GM12878 (cell line): Measurements from ENCODE around the gene IGSF6. TPM values are rescaled to one million over a fixed set of nuclear protein-coding genes. Genes with fewer than 3 reads are reported as not detected.

ENCODE experiments used
- ATAC-seq: fragments of 200-7000 bp; cut with Tn5 transposase; 3 replicates; pipeline ENCODE4 v1.9.1; 2020; ENCODE audit warnings: mild to moderate bottlenecking, moderate library complexity
- BruUV-seq: library from RNA; stranded (reverse); fragments of 400-500 nt; replicated peaks from 2 replicates; lab custom pipeline; 2021; lab: Mats Ljungman, UMichigan
- CTCF ChIA-PET: fragments of 300-600 bp; sonication (Branson Sonifier 250); formaldehyde crosslinking; extraction: SDS; loops from one replicate; lab custom pipeline; 2021; ENCODE audit warnings: inconsistent platforms; lab: Yijun Ruan, JAX
- POLR2A ChIA-PET: fragments of 350-600 bp; formaldehyde crosslinking; extraction: SDS; loops from one replicate; lab custom pipeline; 2021; ENCODE audit warnings: inconsistent platforms; lab: Charles Lee
- RAD21 ChIA-PET: fragments of 300-600 bp; sonication (Branson Sonifier 250); formaldehyde crosslinking; loops from one replicate; lab custom pipeline; 2023; ENCODE audit warnings: antibody characterized with exemption; ENCODE audit not compliant: unreplicated experiment; lab: Charles Lee
- SMC1A ChIA-PET: fragments of 300-600 bp; sonication (Branson Sonifier 250); formaldehyde crosslinking; loops from one replicate; lab custom pipeline; 2023; ENCODE audit not compliant: unreplicated experiment, uncharacterized antibody; lab: Charles Lee
- DNase-seq: peaks from one replicate; pipeline ENCODE4 v3.0.0-alpha.2; 2011; ENCODE audit warnings: low read depth, low spot score
- FAIRE-seq: peaks from 3 replicates; lab custom pipeline; 2011; peaks lifted over from hg19 to GRCh38; lab: Jason Lieb, UNC
- H2AFZ ChIP-seq: 2 replicates; pipeline ENCODE4 v1.6.0; 2011; ENCODE audit warnings: low read depth, low read length, control low read depth; ENCODE audit not compliant: control insufficient read depth
- H3K27ac ChIP-seq: 2 replicates; pipeline ENCODE4 v1.5.1; 2011; ENCODE audit warnings: control low read depth; ENCODE audit not compliant: control insufficient read depth, insufficient read depth
- H3K27me3 ChIP-seq, 2 experiments: replicated peaks in 1 of 2; 2 replicates each; pipeline versions ENCODE4 v1.6.0 to v1.6.1; 2011; ENCODE audit warnings: low read length in 1 of 2; ENCODE audit not compliant: control insufficient read depth in 2 of 2, insufficient read depth in 2 of 2
- H3K36me3 ChIP-seq, 2 experiments: 2 replicates each; pipeline ENCODE4 v1.5.1; 2011; ENCODE audit warnings: low read length in 1 of 2; ENCODE audit not compliant: control insufficient read depth in 2 of 2, insufficient read depth in 2 of 2
- H3K4me1 ChIP-seq: 2 replicates; pipeline ENCODE4 v1.6.1; 2011; ENCODE audit warnings: mild to moderate bottlenecking, low read length, moderate library complexity, mixed read lengths; ENCODE audit not compliant: control insufficient read depth, insufficient read depth
- H3K4me2 ChIP-seq: 2 replicates; pipeline ENCODE4 v1.6.0; 2011; ENCODE audit warnings: control low read depth; ENCODE audit not compliant: control insufficient read depth, insufficient read depth
- H3K4me3 ChIP-seq: fragments of 200-600 bp; sonication (generic); 2 replicates; pipeline ENCODE4 v1.5.1; 2016
- H3K79me2 ChIP-seq: 2 replicates; pipeline ENCODE4 v1.6.0; 2011; ENCODE audit warnings: low read length; ENCODE audit not compliant: control insufficient read depth, insufficient read depth
- H3K9ac ChIP-seq: 2 replicates; pipeline ENCODE4 v1.8.0; 2011; ENCODE audit warnings: low read length, control low read depth, mixed read lengths; ENCODE audit not compliant: control insufficient read depth, insufficient read depth
- H3K9me3 ChIP-seq: replicated peaks from 3 replicates; pipeline ENCODE4 v1.5.1; 2011; ENCODE audit warnings: mild to moderate bottlenecking, low read length; ENCODE audit not compliant: control insufficient read depth, insufficient read depth
- H4K20me1 ChIP-seq: 2 replicates; pipeline ENCODE4 v1.6.0; 2011; ENCODE audit not compliant: control insufficient read depth, insufficient read depth
- CHD1 ChIP-seq: IDR thresholded peaks from 2 replicates; pipeline ENCODE4 v1.6.1; 2012; ENCODE audit warnings: low read depth, low read length, improper control_type of control experiment
- CREM ChIP-seq: IDR thresholded peaks from 2 replicates; pipeline ENCODE4 v1.6.1; 2014; ENCODE audit warnings: antibody characterized with exemption, low read depth
- ESRRA ChIP-seq: IDR thresholded peaks from 2 replicates; pipeline ENCODE4 v1.6.1; 2012; ENCODE audit warnings: mild to moderate bottlenecking, low read length, improper control_type of control experiment
- HDGF ChIP-seq: fragments of 450-650 bp; IDR thresholded peaks from 2 replicates; pipeline ENCODE4 v1.6.1; 2016; ENCODE audit warnings: antibody characterized with exemption
- JUNB ChIP-seq: IDR thresholded peaks from 2 replicates; pipeline ENCODE4 v1.6.1; 2016; ENCODE audit warnings: antibody characterized with exemption, mild to moderate bottlenecking
- MEF2A ChIP-seq: IDR thresholded peaks from 2 replicates; pipeline ENCODE4 v1.6.1; 2011; ENCODE audit warnings: low read depth, mild to moderate bottlenecking, low read length, moderate library complexity; ENCODE audit not compliant: insufficient read depth
- NFIC ChIP-seq: IDR thresholded peaks from 2 replicates; pipeline ENCODE4 v1.6.1; 2012; ENCODE audit warnings: low read depth, mild to moderate bottlenecking, inconsistent platforms, low read length, moderate library complexity
- NRF1 ChIP-seq: conservative IDR thresholded peaks from 2 replicates; pipeline ENCODE4 v1.6.1; 2011; ENCODE audit warnings: mild to moderate bottlenecking, low read depth, low read length, improper control_type of control experiment
- RFX5 ChIP-seq: IDR thresholded peaks from 2 replicates; pipeline ENCODE4 v1.6.1; 2011; ENCODE audit warnings: low read depth, low read length, improper control_type of control experiment
- SIX5 ChIP-seq: IDR thresholded peaks from 2 replicates; pipeline ENCODE4 v1.6.1; 2011; ENCODE audit warnings: mild to moderate bottlenecking, low read depth, low read length, moderate library complexity; ENCODE audit not compliant: severe bottlenecking
- SMARCA5 ChIP-seq: fragments of 450-650 bp; IDR thresholded peaks from 2 replicates; pipeline ENCODE4 v1.6.1; 2017; ENCODE audit warnings: mild to moderate bottlenecking
- STAT3 ChIP-seq: IDR thresholded peaks from 2 replicates; pipeline ENCODE4 v1.6.1; 2011; ENCODE audit warnings: low read depth, low read length, improper control_type of control experiment
- YY1 ChIP-seq: IDR thresholded peaks from 2 replicates; pipeline ENCODE4 v1.6.1; 2011; ENCODE audit warnings: low read depth, mild to moderate bottlenecking, low read length
- ZNF207 ChIP-seq: fragments of 450-650 bp; IDR thresholded peaks from 2 replicates; pipeline ENCODE4 v1.6.1; 2014; ENCODE audit warnings: antibody characterized with exemption, mild to moderate bottlenecking, borderline replicate concordance
- ZNF687 ChIP-seq: fragments of 450-650 bp; IDR thresholded peaks from 2 replicates; pipeline ENCODE4 v1.6.1; 2017; ENCODE audit warnings: mild to moderate bottlenecking, moderate library complexity
- WGBS: methylation state at CpG from one replicate; pipeline ENCODE4 v1.1.6; 2016; ENCODE audit warnings: low lambda C conversion rate; ENCODE audit not compliant: insufficient replicate concordance, insufficient coverage; ENCODE audit errors: missing lambda C conversion rate; 5-methylcytosine and 5-hydroxymethylcytosine counted together
- in situ Hi-C: fragments of 300-500 bp; cut with MboI; formaldehyde crosslinking; loops from 9 replicates; pipeline ENCODE4 v1.14.3; 2018; ENCODE audit warnings: mixed read lengths
- intact Hi-C: fragments of 100-400 bp; cut with micrococcal nuclease; formaldehyde crosslinking; loops from one replicate; pipeline ENCODE4 v1.14.2; 2022; ENCODE audit not compliant: unreplicated experiment
- polyA plus RNA-seq, 11 experiments: library from polyadenylated mRNA; depleted of rRNA in 4 of 11; unstranded in 6 of 11; stranded (reverse) in 5 of 11; fragments of >200 nt; fragmentation: Nextera tagmentation in 4 of 11; fragmentation: Illumina TruSeq in 1 of 11; extraction: Ambion mirVana in 4 of 11; extraction: Trizol in 1 of 11; gene quantifications; 1 replicate in 1 of 11; 2 replicates in 10 of 11; pipeline versions ENCODE4 v1.2.1 to v1.2.3, GENCODE V29; 2011 to 2016; ENCODE audit warnings: inconsistent platforms in 2 of 11, missing spikeins in 2 of 11, low read depth in 1 of 11
- total RNA-seq, 4 experiments: library from RNA; depleted of rRNA in 3 of 4; stranded (reverse); fragments of >200 nt in 3 of 4; fragmentation: Illumina TruSeq in 1 of 4; extraction: Trizol in 1 of 4; gene quantifications; 2 replicates each; pipeline versions ENCODE4 v1.2.1 to v1.2.3, GENCODE V29; 2013 to 2021

The IGSF6 gene
- total and polyA plus RNA-seq, 10 of the 15 experiments (the other 5 are each of a cell fraction or from before 2014, with no cell fraction given) = 0.32 to 1.2 (median 0.72) TPM

GRCh38 chr16:21613781-21614180, 38.6 kb downstream of the IGSF6 start:
- WGBS = 95% methylated on average over 2 of the region's 2 CpGs
- in situ Hi-C loops = no loop called here
- ATAC-seq = no peak
- Histone ChIP-seq H3K9ac (no peak overlapping the region), H4K20me1 (peaks cover 2% of the 10 kb centered on the region; the same call in 1 of the 2 replicates), H3K4me3 (no peak overlapping the region), H3K79me2 (peaks cover 7% of the 10 kb centered on the region), H3K36me3 (no peaks in the 10 kb centered on the region; a peak in 2 of 4 replicates), H3K27ac (no peak overlapping the region), H3K4me2 (no peak overlapping the region), H3K4me1 (peaks cover 20% of the 10 kb centered on the region), H2AFZ (no peak overlapping the region), H3K27me3 (no peaks in the 10 kb centered on the region), H3K9me3 (no peaks in the 10 kb centered on the region)
- no TSS peak for BruUV-seq
- ChIA-PET RAD21 (interaction anchor here (0.5 kb wide), 1 partner anchor 42 kb away, joined by 3 read pairs; no protein-coding TSS in a partner anchor), CTCF (interaction anchor here (1.4 to 1.5 kb wide), 2 partner anchors 9 to 13 kb away, joined by 3 to 4 read pairs; no protein-coding TSS in a partner anchor), POLR2A (interaction anchor here (0.6 to 0.7 kb wide), 3 partner anchors 8 to 362 kb away, joined by 3 to 4 read pairs (median 3); no protein-coding TSS in a partner anchor), SMC1A (interaction anchor here (1.5 kb wide), 1 partner anchor 9 kb away, joined by 6 read pairs; no protein-coding TSS in a partner anchor)
- intact Hi-C loops = no loop called here
- FAIRE-seq = no peak
- DNase-seq = no peak
- TF ChIP-seq CHD1 = no peak
- no peak for TF ChIP-seq NFIC
- no peak for TF ChIP-seq CREM
- no peak for TF ChIP-seq RFX5
- no peak for TF ChIP-seq HDGF
- TF ChIP-seq ZNF207 = no peak
- TF ChIP-seq SIX5 = no peak
- TF ChIP-seq NRF1 = no peak

- H3K4me3 ChIP-seq = no peak overlapping the region
- H3K4me1 ChIP-seq = peaks cover 24% of the 10 kb centered on the region
- no peak for ATAC-seq
- no peaks in the 10 kb centered on the region for H3K9me3 ChIP-seq
- WGBS = 75% methylated on average over 4 of the region's 4 CpGs
- H3K36me3 ChIP-seq = no peaks in the 10 kb centered on the region; a peak in 2 of 4 replicates
- no peak for DNase-seq
- no peak overlapping the region for H3K9ac ChIP-seq
- no peak overlapping the region for H3K4me2 ChIP-seq
- in situ Hi-C loops (no loop called here), intact Hi-C loops (no loop called here)
- no peak for FAIRE-seq
- ChIA-PET RAD21 (no interaction called here), CTCF (interaction anchor here (1.2 to 1.5 kb wide), 3 partner anchors 7 to 13 kb away, joined by 3 to 4 read pairs (median 3); no protein-coding TSS in a partner anchor), SMC1A (interaction anchor here (0.9 to 1.5 kb wide), 2 partner anchors 9 to 24 kb away, joined by 3 to 6 read pairs; no protein-coding TSS in a partner anchor), POLR2A (interaction anchor here (0.6 kb wide), 2 partner anchors 11 to 362 kb away, joined by 3 to 4 read pairs; no protein-coding TSS in a partner anchor)
- no TSS peak for BruUV-seq
- peaks cover 2% of the 10 kb centered on the region; the same call in 1 of the 2 replicates for H4K20me1 ChIP-seq
- no peaks in the 10 kb centered on the region for H3K27me3 ChIP-seq
- H2AFZ ChIP-seq = no peak overlapping the region
- H3K79me2 ChIP-seq = peaks cover 8% of the 10 kb centered on the region
- H3K27ac ChIP-seq = no peak overlapping the region
- TF ChIP-seq JUNB (no peak), ZNF687 (no peak), SMARCA5 (no peak), YY1 (no peak), MEF2A (no peak), ESRRA (no peak), STAT3 (no peak)
Measured at GRCh38 chr16:21613361-21613760, 39.0 kb downstream of the IGSF6 start.
